HepG2 (cell line): Measurements from ENCODE around the gene TMCC1. TPM values are rescaled to one million over a fixed set of nuclear protein-coding genes. Genes with fewer than 3 reads are reported as not detected.

Experiments used
- ATAC-seq: fragments of 200-7000 bp; cut with Tn5 transposase; 3 replicates; pipeline ENCODE4 v1.9.1; 2020; ENCODE audit warnings: mild to moderate bottlenecking, moderate library complexity
- BruUV-seq: library from RNA; stranded (reverse); fragments of 400-500 nt; replicated peaks from 2 replicates; lab custom pipeline; 2021; lab: Mats Ljungman, UMichigan
- CTCF ChIA-PET: fragments of 300-600 bp; formaldehyde crosslinking; extraction: SDS; loops from one replicate; lab custom pipeline; 2021; ENCODE audit warnings: low total read pairs, inconsistent platforms, low intra/inter-chr PET ratio; lab: Yijun Ruan, JAX
- POLR2A ChIA-PET: fragments of 350-600 bp; sonication (Branson Sonifier 250); formaldehyde crosslinking; loops from one replicate; lab custom pipeline; 2020; ENCODE audit warnings: antibody characterized with exemption, inconsistent platforms; lab: Yijun Ruan, JAX
- DNase-seq: peaks from one replicate; pipeline ENCODE4 v3.0.0-alpha.2; 2015; ENCODE audit warnings: low spot score
- FAIRE-seq: peaks from 3 replicates; lab custom pipeline; 2011; peaks lifted over from hg19 to GRCh38; lab: Jason Lieb, UNC
- H2AFZ ChIP-seq: one replicate; pipeline ENCODE4 v1.6.1; 2011; ENCODE audit warnings: low read length, inconsistent platforms
- H3K27ac ChIP-seq: fragments of 300-600 bp; 3 replicates; pipeline ENCODE4 v1.8.0; 2011; ENCODE audit warnings: mixed run types, mild to moderate bottlenecking, mixed read lengths, low read length, inconsistent platforms; ENCODE audit not compliant: insufficient read depth; ENCODE audit errors: extremely low read length
- H3K27me3 ChIP-seq, 2 experiments: fragments of 200-600 bp in 1 of 2; 2 replicates in 1 of 2; 3 replicates in 1 of 2; pipeline versions ENCODE4 v1.6.0 to v1.8.0; 2011; ENCODE audit warnings: low read length in 2 of 2, mild to moderate bottlenecking in 2 of 2, moderate library complexity in 2 of 2, inconsistent platforms in 1 of 2; ENCODE audit not compliant: insufficient read depth in 2 of 2, control insufficient read depth in 1 of 2
- H3K36me3 ChIP-seq, 2 experiments: fragments of 200-600 bp in 1 of 2; replicated peaks in 1 of 2; 2 replicates in 1 of 2; 3 replicates in 1 of 2; pipeline versions ENCODE4 v1.5.1 to v1.8.0; 2011; ENCODE audit warnings: low read length in 2 of 2, inconsistent platforms in 1 of 2; ENCODE audit not compliant: insufficient read depth in 2 of 2, control insufficient read depth in 1 of 2
- H3K4me1 ChIP-seq: 2 replicates; pipeline ENCODE4 v1.5.1; 2012; ENCODE audit warnings: low read length, inconsistent platforms; ENCODE audit not compliant: insufficient read depth
- H3K4me2 ChIP-seq: 2 replicates; pipeline ENCODE4 v1.6.0; 2011; ENCODE audit warnings: low read depth, low read length, inconsistent platforms
- H3K4me3 ChIP-seq, 3 experiments: fragments of 200-600 bp in 1 of 3; sonication (generic), shearing (Covaris generic) in 1 of 3; replicated peaks in 1 of 3; 2 replicates each; pipeline ENCODE4 v1.5.1; 2011 to 2016; ENCODE audit warnings: low read length in 3 of 3, inconsistent platforms in 2 of 3, low read depth in 2 of 3, mild to moderate bottlenecking in 2 of 3, control low read depth in 1 of 3, mixed read lengths in 1 of 3; ENCODE audit not compliant: insufficient read depth in 1 of 3
- H3K79me2 ChIP-seq: one replicate; pipeline ENCODE4 v1.6.1; 2011; ENCODE audit warnings: low read length, inconsistent platforms; ENCODE audit not compliant: insufficient read depth
- H3K9ac ChIP-seq: 2 replicates; pipeline ENCODE4 v1.6.0; 2011; ENCODE audit warnings: mild to moderate bottlenecking, low read depth, low read length, inconsistent platforms; ENCODE audit not compliant: insufficient read depth
- H3K9me3 ChIP-seq: 2 replicates; pipeline ENCODE4 v1.5.1; 2012; ENCODE audit warnings: mild to moderate bottlenecking, low read length
- H4K20me1 ChIP-seq: 2 replicates; pipeline ENCODE4 v1.6.0; 2011; ENCODE audit warnings: inconsistent platforms, mild to moderate bottlenecking, low read length, moderate library complexity; ENCODE audit not compliant: insufficient read depth
- CBFB ChIP-seq: sonication (generic); formaldehyde crosslinking; IDR thresholded peaks from 2 replicates; pipeline ENCODE4 v1.4.0; 2020; ENCODE audit warnings: missing genetic modification reagents
- JUN ChIP-seq: sonication (generic); formaldehyde crosslinking; IDR thresholded peaks from 2 replicates; pipeline ENCODE4 v1.4.0; 2020; ENCODE audit warnings: mild to moderate bottlenecking, missing genetic modification reagents
- KLF6 ChIP-seq: IDR thresholded peaks from 2 replicates; pipeline ENCODE4 v1.8.0; 2016; ENCODE audit warnings: missing biosample characterization, missing genetic modification reagents
- PRPF4 ChIP-seq: fragments of 200-400 bp; formaldehyde crosslinking; IDR thresholded peaks from 2 replicates; pipeline ENCODE4 v1.6.1; 2016; ENCODE audit warnings: low read length, low read depth; ENCODE audit not compliant: poor library complexity, severe bottlenecking
- RFXANK ChIP-seq: IDR thresholded peaks from 2 replicates; pipeline ENCODE4 v1.6.1; 2016
- SAFB2 ChIP-seq: sonication (generic); formaldehyde crosslinking; IDR thresholded peaks from 2 replicates; pipeline ENCODE4 v1.5.1; 2020; ENCODE audit warnings: missing genetic modification reagents, low read depth, mild to moderate bottlenecking, borderline replicate concordance
- SALL1 ChIP-seq: sonication (generic); formaldehyde crosslinking; IDR thresholded peaks from 2 replicates; pipeline ENCODE4 v1.8.0; 2022; ENCODE audit warnings: mild to moderate bottlenecking, missing genetic modification reagents
- SRSF1 ChIP-seq: fragments of 200-400 bp; formaldehyde crosslinking; optimal IDR thresholded peaks from 2 replicates; pipeline ENCODE3; 2017; ENCODE audit warnings: mild to moderate bottlenecking, low read depth, low read length, moderate library complexity
- TBL1XR1 ChIP-seq: fragments of 150-350 bp; IDR thresholded peaks from 2 replicates; pipeline ENCODE4 v1.6.1; 2014; ENCODE audit warnings: borderline replicate concordance, low read length; ENCODE audit not compliant: partially characterized antibody
- TMF1 ChIP-seq: sonication (generic); formaldehyde crosslinking; IDR thresholded peaks from 2 replicates; pipeline ENCODE4 v1.8.1; 2022; ENCODE audit warnings: low read depth, missing genetic modification reagents
- ZBTB7A ChIP-seq: sonication (generic); formaldehyde crosslinking; IDR thresholded peaks from 2 replicates; pipeline ENCODE4 v1.8.0; 2022; ENCODE audit warnings: mild to moderate bottlenecking, missing genetic modification reagents
- ZBTB7B ChIP-seq: sonication (generic); formaldehyde crosslinking; IDR thresholded peaks from 2 replicates; pipeline ENCODE4 v1.4.0; 2020; ENCODE audit warnings: missing genetic modification reagents
- ZNF746 ChIP-seq: sonication (generic); formaldehyde crosslinking; IDR thresholded peaks from 2 replicates; pipeline ENCODE4 v1.8.0; 2022; ENCODE audit warnings: mild to moderate bottlenecking, missing genetic modification reagents
- WGBS: methylation state at CpG from one replicate; pipeline ENCODE4 v1.1.6; 2017; ENCODE audit warnings: low lambda C conversion rate; 5-methylcytosine and 5-hydroxymethylcytosine counted together
- in situ Hi-C: cut with HindIII; loops from 2 replicates; pipeline ENCODE4 v1.10.0; 2017; ENCODE audit warnings: low pct_unique_long_range_greater_than_20kb; ENCODE audit not compliant: extremely low pct_ligation_motif_present
- intact Hi-C: fragments of 100-400 bp; cut with micrococcal nuclease; formaldehyde crosslinking; loops from one replicate; pipeline ENCODE4 v1.10.0; 2022; ENCODE audit not compliant: unreplicated experiment
- polyA plus RNA-seq, 8 experiments: library from polyadenylated mRNA; depleted of rRNA in 3 of 8; stranded (reverse) in 7 of 8; unstranded in 1 of 8; fragments of >200 nt; fragmentation: Illumina TruSeq in 4 of 8; extraction: Trizol in 4 of 8; gene quantifications; 2 replicates each; pipeline versions ENCODE4 v1.2.1 to v1.2.3, GENCODE V29; 2011 to 2016; ENCODE audit warnings: low read depth in 4 of 8, missing spikeins in 1 of 8, mixed read lengths in 1 of 8; ENCODE audit not compliant: insufficient read depth in 1 of 8
- total RNA-seq, 5 experiments: library from RNA; depleted of rRNA; stranded (reverse); fragments of >200 nt; fragmentation: Illumina TruSeq; extraction: Trizol; gene quantifications; 2 replicates each; pipeline ENCODE4 v1.2.3, GENCODE V29; 2016; ENCODE audit warnings: low read depth in 1 of 5
- TF ChIP-seq, protein P1 (sequence below): sonication (generic); formaldehyde crosslinking; IDR thresholded peaks from 2 replicates; pipeline ENCODE4 v1.4.0; 2020; ENCODE audit warnings: missing genetic modification reagents
- TF ChIP-seq, protein P2 (sequence below): sonication (generic); formaldehyde crosslinking; conservative IDR thresholded peaks from 2 replicates; pipeline ENCODE4 v1.4.0; 2020; ENCODE audit warnings: missing genetic modification reagents
- TF ChIP-seq, protein P3 (sequence below): sonication (generic); formaldehyde crosslinking; IDR thresholded peaks from 2 replicates; pipeline ENCODE4 v1.4.0; 2020; ENCODE audit warnings: mild to moderate bottlenecking, missing genetic modification reagents, borderline replicate concordance
- TF ChIP-seq, protein P4 (sequence below): sonication (generic); formaldehyde crosslinking; IDR thresholded peaks from 2 replicates; pipeline ENCODE4 v1.5.0; 2020; ENCODE audit warnings: mild to moderate bottlenecking, missing genetic modification reagents

Gene TMCC1
- total and polyA plus RNA-seq, 2 of the 13 experiments (the other 11 are each of a cell fraction or from before 2014, with no cell fraction given): 12.1 to 264 TPM

DNA sequence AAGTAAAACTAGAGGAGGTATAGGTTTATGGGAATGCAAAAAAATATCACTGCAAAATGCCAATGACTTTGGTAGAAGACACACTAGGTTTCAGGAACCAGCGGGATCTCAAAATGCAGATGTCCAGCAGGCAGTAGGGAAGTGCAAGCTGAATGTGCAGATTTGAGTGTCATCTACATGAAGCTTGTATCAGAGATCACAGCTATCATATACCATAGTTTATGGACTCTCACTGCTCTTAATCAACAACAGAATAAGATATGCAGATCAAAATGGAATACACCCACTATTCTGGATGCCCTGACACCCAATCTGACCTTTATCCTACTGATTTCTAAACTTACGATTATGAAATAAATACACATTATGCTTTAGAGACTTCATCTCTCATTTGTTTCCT is 27.7 kb downstream of the TMCC1 start:
- no TSS peak for BruUV-seq
- H3K27ac ChIP-seq: no peak overlapping the region
- no peaks in the 10 kb centered on the region for H3K27me3 ChIP-seq
- no peak overlapping the region for H3K4me3 ChIP-seq
- no peak for DNase-seq
- H3K9me3 ChIP-seq: no peaks in the 10 kb centered on the region
- H3K36me3 ChIP-seq: peaks cover 0 to 7% of the 10 kb centered on the region in 2 experiments; a peak in 2 of 5 replicates
- no peak for ATAC-seq
- peaks cover 6% of the 10 kb centered on the region; the same call in 1 of the 2 replicates for H3K4me1 ChIP-seq
- peaks cover 18% of the 10 kb centered on the region for H3K79me2 ChIP-seq
- no peak for FAIRE-seq
- TF ChIP-seq, protein P1, sequence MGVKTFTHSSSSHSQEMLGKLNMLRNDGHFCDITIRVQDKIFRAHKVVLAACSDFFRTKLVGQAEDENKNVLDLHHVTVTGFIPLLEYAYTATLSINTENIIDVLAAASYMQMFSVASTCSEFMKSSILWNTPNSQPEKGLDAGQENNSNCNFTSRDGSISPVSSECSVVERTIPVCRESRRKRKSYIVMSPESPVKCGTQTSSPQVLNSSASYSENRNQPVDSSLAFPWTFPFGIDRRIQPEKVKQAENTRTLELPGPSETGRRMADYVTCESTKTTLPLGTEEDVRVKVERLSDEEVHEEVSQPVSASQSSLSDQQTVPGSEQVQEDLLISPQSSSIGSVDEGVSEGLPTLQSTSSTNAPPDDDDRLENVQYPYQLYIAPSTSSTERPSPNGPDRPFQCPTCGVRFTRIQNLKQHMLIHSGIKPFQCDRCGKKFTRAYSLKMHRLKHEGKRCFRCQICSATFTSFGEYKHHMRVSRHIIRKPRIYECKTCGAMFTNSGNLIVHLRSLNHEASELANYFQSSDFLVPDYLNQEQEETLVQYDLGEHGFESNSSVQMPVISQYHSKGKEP (CRISPR knock-in tag): no peak
- no peak for TF ChIP-seq JUN (CRISPR knock-in tag)
- no peak for TF ChIP-seq RFXANK (CRISPR knock-in tag)
- TF ChIP-seq ZBTB7A (CRISPR knock-in tag): no peak
- TF ChIP-seq, protein P2, sequence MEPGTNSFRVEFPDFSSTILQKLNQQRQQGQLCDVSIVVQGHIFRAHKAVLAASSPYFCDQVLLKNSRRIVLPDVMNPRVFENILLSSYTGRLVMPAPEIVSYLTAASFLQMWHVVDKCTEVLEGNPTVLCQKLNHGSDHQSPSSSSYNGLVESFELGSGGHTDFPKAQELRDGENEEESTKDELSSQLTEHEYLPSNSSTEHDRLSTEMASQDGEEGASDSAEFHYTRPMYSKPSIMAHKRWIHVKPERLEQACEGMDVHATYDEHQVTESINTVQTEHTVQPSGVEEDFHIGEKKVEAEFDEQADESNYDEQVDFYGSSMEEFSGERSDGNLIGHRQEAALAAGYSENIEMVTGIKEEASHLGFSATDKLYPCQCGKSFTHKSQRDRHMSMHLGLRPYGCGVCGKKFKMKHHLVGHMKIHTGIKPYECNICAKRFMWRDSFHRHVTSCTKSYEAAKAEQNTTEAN: no peak
- TF ChIP-seq, protein P3, sequence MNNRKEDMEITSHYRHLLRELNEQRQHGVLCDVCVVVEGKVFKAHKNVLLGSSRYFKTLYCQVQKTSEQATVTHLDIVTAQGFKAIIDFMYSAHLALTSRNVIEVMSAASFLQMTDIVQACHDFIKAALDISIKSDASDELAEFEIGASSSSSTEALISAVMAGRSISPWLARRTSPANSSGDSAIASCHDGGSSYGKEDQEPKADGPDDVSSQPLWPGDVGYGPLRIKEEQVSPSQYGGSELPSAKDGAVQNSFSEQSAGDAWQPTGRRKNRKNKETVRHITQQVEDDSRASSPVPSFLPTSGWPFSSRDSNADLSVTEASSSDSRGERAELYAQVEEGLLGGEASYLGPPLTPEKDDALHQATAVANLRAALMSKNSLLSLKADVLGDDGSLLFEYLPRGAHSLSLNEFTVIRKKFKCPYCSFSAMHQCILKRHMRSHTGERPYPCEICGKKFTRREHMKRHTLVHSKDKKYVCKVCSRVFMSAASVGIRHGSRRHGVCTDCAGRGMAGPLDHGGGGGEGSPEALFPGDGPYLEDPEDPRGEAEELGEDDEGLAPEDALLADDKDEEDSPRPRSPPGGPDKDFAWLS (CRISPR knock-in tag): no peak
- no peak for TF ChIP-seq SRSF1
- no peak for TF ChIP-seq CBFB
- TF ChIP-seq, protein P4, sequence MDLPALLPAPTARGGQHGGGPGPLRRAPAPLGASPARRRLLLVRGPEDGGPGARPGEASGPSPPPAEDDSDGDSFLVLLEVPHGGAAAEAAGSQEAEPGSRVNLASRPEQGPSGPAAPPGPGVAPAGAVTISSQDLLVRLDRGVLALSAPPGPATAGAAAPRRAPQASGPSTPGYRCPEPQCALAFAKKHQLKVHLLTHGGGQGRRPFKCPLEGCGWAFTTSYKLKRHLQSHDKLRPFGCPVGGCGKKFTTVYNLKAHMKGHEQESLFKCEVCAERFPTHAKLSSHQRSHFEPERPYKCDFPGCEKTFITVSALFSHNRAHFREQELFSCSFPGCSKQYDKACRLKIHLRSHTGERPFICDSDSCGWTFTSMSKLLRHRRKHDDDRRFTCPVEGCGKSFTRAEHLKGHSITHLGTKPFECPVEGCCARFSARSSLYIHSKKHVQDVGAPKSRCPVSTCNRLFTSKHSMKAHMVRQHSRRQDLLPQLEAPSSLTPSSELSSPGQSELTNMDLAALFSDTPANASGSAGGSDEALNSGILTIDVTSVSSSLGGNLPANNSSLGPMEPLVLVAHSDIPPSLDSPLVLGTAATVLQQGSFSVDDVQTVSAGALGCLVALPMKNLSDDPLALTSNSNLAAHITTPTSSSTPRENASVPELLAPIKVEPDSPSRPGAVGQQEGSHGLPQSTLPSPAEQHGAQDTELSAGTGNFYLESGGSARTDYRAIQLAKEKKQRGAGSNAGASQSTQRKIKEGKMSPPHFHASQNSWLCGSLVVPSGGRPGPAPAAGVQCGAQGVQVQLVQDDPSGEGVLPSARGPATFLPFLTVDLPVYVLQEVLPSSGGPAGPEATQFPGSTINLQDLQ: no peak
- TF ChIP-seq PRPF4: no peak
- TF ChIP-seq SALL1 (CRISPR knock-in tag): no peak
- TF ChIP-seq SAFB2: no peak
- no peak for TF ChIP-seq KLF6 (CRISPR knock-in tag)
- no peak for TF ChIP-seq TMF1 (CRISPR knock-in tag)
- TF ChIP-seq TBL1XR1: no peak
- TF ChIP-seq ZBTB7B (CRISPR knock-in tag): no peak
- TF ChIP-seq ZNF746 (CRISPR knock-in tag): no peak
- POLR2A ChIA-PET: no interaction called here
- no peaks in the 10 kb centered on the region for H4K20me1 ChIP-seq
- 96% methylated on average over 2 of the region's 2 CpGs for WGBS
- H3K9ac ChIP-seq: no peak overlapping the region
- intact Hi-C loops (no loop called here), in situ Hi-C loops (no loop called here)
- H2AFZ ChIP-seq: no peak overlapping the region
- CTCF ChIA-PET: no interaction called here
- no peak overlapping the region for H3K4me2 ChIP-seq
